SK-N-SH (cell line): ENCODE measurements around the gene CBX7. TPM values are rescaled to one million over a fixed set of nuclear protein-coding genes. Genes with fewer than 3 reads are reported as not detected.
"Not testable (repeated sequence)": the region's sequence is repeated elsewhere in the genome, so short reads cannot be mapped to it uniquely, and the experiment has no call there.

Experiments used
- CTCF ChIA-PET: fragments of 300-600, 350-600 bp; formaldehyde crosslinking; extraction: SDS; loops from one replicate; lab custom pipeline; 2021; lab: Yijun Ruan, JAX
- POLR2A ChIA-PET: fragments of 350-600 bp; sonication (Branson Sonifier 250); formaldehyde crosslinking; extraction: SDS; loops from one replicate; lab custom pipeline; 2020; ENCODE audit warnings: antibody characterized with exemption, inconsistent platforms; lab: Yijun Ruan, JAX
- DNase-seq: peaks from one replicate; pipeline ENCODE4 v3.0.0; 2012
- H2AFZ ChIP-seq: fragments of 200-600 bp; sonication (generic); 2 replicates; pipeline ENCODE4 v1.8.1; 2016; ENCODE audit warnings: antibody characterized with exemption, mild to moderate bottlenecking, low read depth
- H3F3A ChIP-seq: fragments of 200-600 bp; sonication (generic); replicated peaks from 2 replicates; pipeline ENCODE3; 2016; ENCODE audit warnings: antibody characterized with exemption, mild to moderate bottlenecking; ENCODE audit not compliant: insufficient read depth
- H3K27ac ChIP-seq, 2 experiments: fragments of 200-500 bp in 1 of 2; fragments of 200-600 bp in 1 of 2; sonication (Bioruptor generic) in 1 of 2; sonication (generic), shearing (Covaris generic) in 1 of 2; 2 replicates each; pipeline versions ENCODE4 v1.5.1 to v1.6.1; 2014 to 2016; ENCODE audit warnings: low read depth in 2 of 2, inconsistent platforms in 1 of 2, low read length in 1 of 2, mild to moderate bottlenecking in 1 of 2, mixed read lengths in 1 of 2
- H3K27me3 ChIP-seq: fragments of 200-600 bp; sonication (generic), shearing (Covaris generic); 2 replicates; pipeline ENCODE4 v1.6.1; 2016; ENCODE audit warnings: mixed run types; ENCODE audit not compliant: insufficient read depth
- H3K36me3 ChIP-seq, 2 experiments: fragments of 200-500 bp in 1 of 2; fragments of 200-600 bp in 1 of 2; sonication (Bioruptor generic) in 1 of 2; sonication (generic) in 1 of 2; replicated peaks in 1 of 2; 2 replicates each; pipeline versions ENCODE3 to v1.5.1; 2014 to 2016; ENCODE audit warnings: low read length in 1 of 2, mild to moderate bottlenecking in 1 of 2; ENCODE audit not compliant: insufficient read depth in 2 of 2, control insufficient read depth in 1 of 2
- H3K4me1 ChIP-seq, 2 experiments: fragments of 200-500 bp in 1 of 2; fragments of 200-600 bp in 1 of 2; sonication (Bioruptor generic) in 1 of 2; sonication (generic), shearing (Covaris generic) in 1 of 2; 2 replicates each; pipeline versions ENCODE4 v1.5.1 to v1.6.1; 2014 to 2016; ENCODE audit warnings: low read depth in 1 of 2, low read length in 1 of 2, mixed run types in 1 of 2; ENCODE audit not compliant: insufficient read depth in 2 of 2, control insufficient read depth in 1 of 2
- H3K4me2 ChIP-seq: fragments of 200-600 bp; sonication (generic), shearing (Covaris generic); 2 replicates; pipeline ENCODE4 v1.6.1; 2017; ENCODE audit warnings: mixed run types
- H3K4me3 ChIP-seq, 2 experiments: fragments of 200-500 bp in 1 of 2; fragments of 200-600 bp in 1 of 2; sonication (Bioruptor generic) in 1 of 2; sonication (generic), shearing (Covaris generic) in 1 of 2; 2 replicates each; pipeline versions ENCODE4 v1.5.1 to v1.8.1; 2014 to 2016; ENCODE audit warnings: low read depth in 2 of 2, inconsistent platforms in 1 of 2, low read length in 1 of 2, mild to moderate bottlenecking in 1 of 2, mixed read lengths in 1 of 2, moderate library complexity in 1 of 2
- H3K79me2 ChIP-seq: fragments of 200-600 bp; sonication (generic); 2 replicates; pipeline ENCODE4 v1.8.1; 2017; ENCODE audit warnings: mild to moderate bottlenecking; ENCODE audit not compliant: insufficient read depth
- H3K9ac ChIP-seq: fragments of 200-600 bp; sonication (generic); 2 replicates; pipeline ENCODE4 v1.6.1; 2017; ENCODE audit warnings: mixed run types
- H3K9me2 ChIP-seq: fragments of 200-600 bp; sonication (generic); 2 replicates; pipeline ENCODE4 v1.6.1; 2017; ENCODE audit warnings: mixed run types
- H3K9me3 ChIP-seq: fragments of 200-600 bp; sonication (generic); 2 replicates; pipeline ENCODE4 v1.6.1; 2017; ENCODE audit warnings: mixed run types, mild to moderate bottlenecking, moderate library complexity
- H4K20me1 ChIP-seq: fragments of 200-600 bp; sonication (generic); 2 replicates; pipeline ENCODE4 v1.6.1; 2017; ENCODE audit warnings: mild to moderate bottlenecking, mixed run types; ENCODE audit not compliant: insufficient read depth
- EZH2phosphoT487 ChIP-seq: fragments of 200-600 bp; sonication (generic); IDR thresholded peaks from 2 replicates; pipeline ENCODE4 v1.6.1; 2017; ENCODE audit warnings: low read depth, mixed run types, mild to moderate bottlenecking, antibody characterized with exemption, moderate library complexity, borderline replicate concordance
- FOXJ3 ChIP-seq: sonication (generic); formaldehyde crosslinking; IDR thresholded peaks from 2 replicates; pipeline ENCODE4 v1.5.1; 2020; ENCODE audit warnings: mild to moderate bottlenecking, missing genetic modification reagents
- GATA2 ChIP-seq: sonication (generic); formaldehyde crosslinking; IDR thresholded peaks from 2 replicates; pipeline ENCODE4 v1.5.0; 2020; ENCODE audit warnings: mild to moderate bottlenecking, missing genetic modification reagents
- IRF3 ChIP-seq: fragments of 150-350 bp; IDR thresholded peaks from 2 replicates; pipeline ENCODE4 v1.6.1; 2016; ENCODE audit warnings: mild to moderate bottlenecking, low read depth, low read length
- JUND ChIP-seq: IDR thresholded peaks from 2 replicates; pipeline ENCODE4 v1.4.0; 2012
- MAX ChIP-seq: IDR thresholded peaks from 2 replicates; pipeline ENCODE4 v1.4.0; 2012; ENCODE audit warnings: low read depth
- RAD21 ChIP-seq: IDR thresholded peaks from 2 replicates; pipeline ENCODE4 v1.6.1; 2012; ENCODE audit warnings: mild to moderate bottlenecking, low read length
- TCF12 ChIP-seq: IDR thresholded peaks from 2 replicates; pipeline ENCODE4 v1.4.0; 2012
- WGBS: methylation state at CpG from one replicate; pipeline ENCODE4 v1.1.6; 2017; ENCODE audit warnings: low lambda C conversion rate; 5-methylcytosine and 5-hydroxymethylcytosine counted together
- polyA plus RNA-seq, 3 experiments: library from polyadenylated mRNA; depleted of rRNA; stranded (reverse); fragments of >200 nt; gene quantifications; 2 replicates each; pipeline ENCODE4 v1.2.3, GENCODE V29; 2012

The CBX7 gene
- polyA plus RNA-seq, 1 of the 3 experiments (the other 2 are of a cell fraction) = 2.3 TPM

- H3K36me3 ChIP-seq = no peaks in the 10 kb centered on the region
- H2AFZ ChIP-seq = no peak overlapping the region
- H3K4me1 ChIP-seq = peaks cover 4 to 9% of the 10 kb centered on the region in 2 experiments; a peak in 2 of 4 replicates
- H3K79me2 ChIP-seq = no peaks in the 10 kb centered on the region
- no peak overlapping the region for H3K4me3 ChIP-seq
- H3F3A ChIP-seq = peaks cover under 1% of the 10 kb centered on the region
- TF ChIP-seq JUND (no peak), IRF3 (no peak), EZH2phosphoT487 (no peak)
- H3K27me3 ChIP-seq = no peaks in the 10 kb centered on the region
- no peak for DNase-seq
- no peaks in the 10 kb centered on the region for H3K9me2 ChIP-seq
- no peak overlapping the region for H3K4me2 ChIP-seq
- no peaks in the 10 kb centered on the region for H4K20me1 ChIP-seq
- no peak overlapping the region for H3K27ac ChIP-seq
- H3K9ac ChIP-seq = no peak overlapping the region
- CTCF ChIA-PET = interaction anchor here (0.9 to 3.8 kb wide), 7 partner anchors 131 to 359 kb away, joined by 3 to 35 read pairs (median 9); no protein-coding TSS in a partner anchor
- WGBS = 53% methylated on average over 5 of the region's 8 CpGs
- H3K9me3 ChIP-seq = no peaks in the 10 kb centered on the region
- POLR2A ChIA-PET = interaction anchor here (0.6 kb wide), 1 partner anchor 113 kb away, joined by 3 read pairs; no protein-coding TSS in a partner anchor
Measured at GRCh38 chr22:39169797-39170466, 17.5 kb upstream of the CBX7 start.

GRCh38 chr22:39166547-39166946 lies 14.1 kb upstream of the CBX7 start:
- Histone ChIP-seq H3K9me2 (no peaks in the 10 kb centered on the region), H3K27ac (no peak overlapping the region), H3K9me3 (no peaks in the 10 kb centered on the region), H3K4me2 (no peak overlapping the region), H3K79me2 (no peaks in the 10 kb centered on the region), H3K36me3 (no peaks in the 10 kb centered on the region), H3K27me3 (no peaks in the 10 kb centered on the region), H3F3A (no peaks in the 10 kb centered on the region), H3K9ac (no peak overlapping the region), H3K4me3 (no peak overlapping the region), H2AFZ (no peak overlapping the region), H4K20me1 (no peaks in the 10 kb centered on the region), H3K4me1 (peaks cover 0 to 4% of the 10 kb centered on the region in 2 experiments; a peak in 1 of 4 replicates)
- no peak for TF ChIP-seq FOXJ3 (CRISPR knock-in tag)
- no peak for TF ChIP-seq RAD21
- TF ChIP-seq GATA2 (CRISPR knock-in tag) = no peak
- TF ChIP-seq TCF12 = no peak
- no peak for TF ChIP-seq MAX
- ChIA-PET CTCF (interaction anchor here (1.2 kb wide), 1 partner anchor 145 kb away, joined by 4 read pairs; no protein-coding TSS in a partner anchor), POLR2A (no interaction called here)
- WGBS = 73% methylated on average over 5 of the region's 5 CpGs
- no peak for DNase-seq

- WGBS = 78% methylated on average over 8 of the region's 8 CpGs
Measured at GRCh38 chr22:39156093-39156492, 3.6 kb upstream of the CBX7 start.

More at GRCh38 chr22:39156093-39156492, 3.6 kb upstream of the CBX7 start:
- H3K9me3 ChIP-seq, H3K4me1 ChIP-seq, H3K79me2 ChIP-seq, H3K9ac ChIP-seq, H2AFZ ChIP-seq, H3K36me3 ChIP-seq, DNase-seq, H3F3A ChIP-seq, H4K20me1 ChIP-seq, H3K4me3 ChIP-seq, H3K4me2 ChIP-seq, POLR2A ChIA-PET, H3K27ac ChIP-seq, H3K9me2 ChIP-seq: not testable (repeated sequence)
- H3K27me3 ChIP-seq = peaks cover 14% of the 10 kb centered on the region; the same call in 1 of the 2 replicates
- CTCF ChIA-PET = interaction anchor here (0.7 to 1.7 kb wide), 2 partner anchors 15 to 160 kb away, joined by 3 to 5 read pairs; no protein-coding TSS in a partner anchor
